Mammary epithelial cell (primary cell): ENCODE measurements around the gene MYEOV.

Experiments used
- CTCF ChIP-seq, 2 donors: IDR thresholded peaks in 1 of 2; conservative IDR thresholded peaks in 1 of 2; 2 replicates each; pipeline ENCODE4 v1.5.1; 2011 to 2012; ENCODE audit warnings: inconsistent platforms in 2 of 2, low read length in 2 of 2, mild to moderate bottlenecking in 2 of 2, control low read depth in 1 of 2, low read depth in 1 of 2; ENCODE audit not compliant: insufficient read depth in 1 of 2; ENCODE audit errors: extremely low read depth in 1 of 2
- EZH2 ChIP-seq: IDR thresholded peaks from 2 replicates; pipeline ENCODE4 v1.6.1; 2012; ENCODE audit warnings: low read length, inconsistent platforms, borderline replicate concordance

- TF ChIP-seq CTCF (conservative IDR thresholded peaks at IDR 0.05 in 1 of 2, IDR thresholded peaks at IDR 0.05 in 1 of 2; ENCODE audit: extremely low read depth in 1 of 2, insufficient read depth in 1 of 2, low read depth in 1 of 2, low read length in 2 of 2) = no peak
- TF ChIP-seq EZH2 = no peak
These were observed 42.9 kb upstream of the MYEOV start for GRCh38 chr11:69251057-69251393.
